HFF-Myc (cell line): ENCODE results near the gene PTPN23.
"Not testable (repeated sequence)": the region's sequence is repeated elsewhere in the genome, so short reads cannot be mapped to it uniquely, and the experiment has no call there.

ENCODE experiments used
- DNase-seq: peaks from one replicate; pipeline ENCODE4 v3.0.0-alpha.2; 2011; ENCODE audit warnings: low read depth; ENCODE audit errors: extremely low read depth
- H3K4me3 ChIP-seq: replicated peaks from 2 replicates; pipeline ENCODE4 v1.5.1; 2011; ENCODE audit warnings: low read depth, mild to moderate bottlenecking, control low read depth, low read length
- CTCF ChIP-seq: IDR thresholded peaks from 2 replicates; pipeline ENCODE4 v1.5.1; 2012; ENCODE audit warnings: mild to moderate bottlenecking, low read depth, low read length, control low read depth; ENCODE audit errors: missing control alignments

Gene PTPN23

GRCh38 chr3:47444103-47444502 is 63.3 kb downstream of the PTPN23 start:
- TF ChIP-seq CTCF: no peak
- H3K4me3 ChIP-seq: no peak overlapping the region
- DNase-seq: no peak

- TF ChIP-seq CTCF: no peak
- H3K4me3 ChIP-seq: no peak overlapping the region
- DNase-seq: no peak
Measured at GRCh38 chr3:47452453-47453215, 71.8 kb downstream of the PTPN23 start.

- H3K4me3 ChIP-seq: no peak overlapping the region
- TF ChIP-seq CTCF: no peak
- no peak for DNase-seq
Measured at GRCh38 chr3:47455806-47456452, 75.1 kb downstream of the PTPN23 start.

- H3K4me3 ChIP-seq: no peak overlapping the region
- DNase-seq: no peak
- TF ChIP-seq CTCF: no peak
Measured at GRCh38 chr3:47456984-47457383, 76.2 kb downstream of the PTPN23 start.

GRCh38 chr3:47459534-47460085 is 78.8 kb downstream of the PTPN23 start:
- H3K4me3 ChIP-seq, DNase-seq: not testable (repeated sequence)
